ENCODE data around the gene KLHL30.
"Not testable (repeated sequence)": the region's sequence is repeated elsewhere in the genome, so short reads cannot be mapped to it uniquely, and the experiment has no call there.

The KLHL30 gene

GRCh38 chr2:238163481-238164198 is 25.2 kb downstream of the KLHL30 start:
- no peak for DNase-seq (ENCODE audit: low spot score)

DNA sequence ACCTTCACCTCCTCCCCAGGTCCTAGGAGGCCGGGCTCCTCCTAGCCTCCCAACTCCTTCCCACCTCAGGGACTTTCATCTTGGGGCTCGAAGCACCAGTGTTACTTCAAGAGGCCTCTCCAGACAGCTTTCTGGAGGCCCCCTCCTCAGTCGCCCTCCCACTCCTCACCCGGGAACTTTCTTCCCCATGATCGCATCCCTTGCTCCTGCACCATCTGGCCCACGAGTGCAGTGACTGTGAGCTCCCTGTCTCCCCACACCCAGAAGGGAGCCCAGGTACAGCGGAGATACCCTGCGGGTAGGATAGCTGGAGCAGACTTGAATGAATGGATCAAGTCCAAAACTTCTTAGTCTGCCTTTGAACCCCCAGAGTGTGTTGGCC is 26.4 kb downstream of the KLHL30 start:
- DNase-seq (ENCODE audit: low spot score) = no peak

- no peak for DNase-seq (ENCODE audit: low spot score)
Measured at GRCh38 chr2:238165288-238165921, 26.9 kb downstream of the KLHL30 start.

- no peak for DNase-seq (ENCODE audit: low spot score)
Measured at GRCh38 chr2:238166391-238167343, 28.2 kb downstream of the KLHL30 start.

DNA sequence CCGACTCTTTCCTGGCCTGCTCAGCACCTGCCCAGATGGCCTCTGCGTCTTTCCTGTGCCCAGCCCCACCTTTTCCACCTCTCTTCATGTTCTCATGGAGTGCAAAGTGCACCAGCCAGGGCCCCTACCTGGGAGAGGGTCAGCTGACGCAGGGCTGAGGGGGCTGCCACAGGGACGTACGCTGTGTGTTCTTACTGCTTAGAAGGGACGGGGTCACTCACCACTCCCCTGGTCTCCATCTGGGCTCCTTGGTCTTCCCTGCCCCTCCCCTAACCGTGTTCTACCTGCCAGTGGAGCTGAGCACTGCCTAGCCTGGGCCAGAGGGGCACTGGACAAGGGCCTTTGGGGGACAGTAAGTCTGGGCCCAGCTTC is 28.9 kb downstream of the KLHL30 start:
- DNase-seq (ENCODE audit: low spot score) = no peak

- DNase-seq (ENCODE audit: low spot score) = no peak
Measured at GRCh38 chr2:238167761-238168160, 29.3 kb downstream of the KLHL30 start.

DNA sequence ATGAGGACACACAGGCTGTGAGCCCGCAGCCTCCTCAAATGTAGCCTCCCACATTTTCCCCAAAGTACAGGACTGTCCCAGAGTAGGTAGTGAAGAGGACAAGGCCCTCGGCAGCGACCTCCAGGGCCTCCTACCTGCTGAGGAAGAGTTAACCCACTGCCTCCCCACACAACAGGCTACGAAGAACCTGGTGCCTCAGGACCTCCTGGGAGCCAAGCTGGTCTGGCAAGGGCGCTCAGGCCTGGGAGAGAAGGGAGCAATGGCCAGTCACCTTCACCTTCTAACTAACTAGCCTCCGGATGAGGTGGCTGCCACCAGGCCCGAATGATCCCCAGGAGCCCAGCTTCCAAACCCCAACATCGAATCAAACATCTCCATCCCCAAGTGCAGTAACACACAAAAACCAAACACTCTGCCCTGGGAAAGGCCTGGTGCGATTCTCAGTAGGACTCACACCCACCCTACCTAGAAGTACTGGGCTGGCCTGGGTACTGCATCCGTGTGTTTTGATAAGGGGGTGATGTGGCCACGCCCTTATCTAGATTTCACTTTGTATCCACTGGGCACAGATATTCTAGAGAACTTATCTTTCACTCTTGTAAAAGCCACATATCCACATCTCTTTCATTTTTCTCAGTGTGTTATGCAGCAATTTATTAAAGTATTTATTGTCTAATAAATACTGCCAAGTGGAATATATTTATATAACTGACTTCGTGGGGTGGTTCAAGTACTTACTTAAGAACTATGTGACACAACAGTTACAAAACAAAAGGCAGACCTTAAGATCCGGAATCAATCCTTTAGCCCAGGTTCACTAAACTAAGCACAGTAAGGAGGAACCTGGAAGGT is 30.0 kb downstream of the KLHL30 start:
- DNase-seq (ENCODE audit: low spot score) = no peak

DNA sequence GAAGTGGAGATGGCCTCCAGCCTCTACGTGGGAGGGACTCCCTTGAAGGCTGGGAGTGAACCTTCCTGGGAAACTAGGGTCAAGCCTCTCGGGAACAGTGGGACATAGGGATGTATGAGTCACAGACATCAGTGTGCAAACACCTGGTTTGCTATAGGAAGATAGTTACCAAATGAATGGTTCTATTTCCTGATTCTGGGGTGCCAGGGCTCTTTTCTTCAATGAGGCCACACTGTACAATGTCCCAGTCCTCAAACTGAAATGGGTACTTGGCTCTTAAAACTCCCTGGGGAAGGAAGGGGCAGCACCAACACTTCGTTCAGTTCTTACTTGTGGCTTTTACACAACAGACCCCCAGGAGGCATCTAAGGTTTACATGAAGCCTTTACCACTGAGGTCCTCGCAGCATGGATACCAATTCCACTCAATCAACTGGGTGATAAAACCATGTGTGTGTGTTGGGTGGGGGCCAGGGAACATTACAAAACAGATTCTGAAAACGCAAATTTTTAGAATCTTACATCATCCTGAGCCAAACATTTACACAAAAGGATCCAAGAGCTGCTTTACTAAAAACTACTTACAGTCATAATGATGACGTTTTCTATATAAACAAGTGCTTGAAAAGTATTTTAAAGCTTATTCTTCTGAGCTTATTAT is 30.7 kb downstream of the KLHL30 start:
- no peak for DNase-seq (ENCODE audit: low spot score)

GRCh38 chr2:238169708-238170251 is 31.3 kb downstream of the KLHL30 start:
- peak; percentile 95 for DNase-seq (ENCODE audit: low spot score)

DNA sequence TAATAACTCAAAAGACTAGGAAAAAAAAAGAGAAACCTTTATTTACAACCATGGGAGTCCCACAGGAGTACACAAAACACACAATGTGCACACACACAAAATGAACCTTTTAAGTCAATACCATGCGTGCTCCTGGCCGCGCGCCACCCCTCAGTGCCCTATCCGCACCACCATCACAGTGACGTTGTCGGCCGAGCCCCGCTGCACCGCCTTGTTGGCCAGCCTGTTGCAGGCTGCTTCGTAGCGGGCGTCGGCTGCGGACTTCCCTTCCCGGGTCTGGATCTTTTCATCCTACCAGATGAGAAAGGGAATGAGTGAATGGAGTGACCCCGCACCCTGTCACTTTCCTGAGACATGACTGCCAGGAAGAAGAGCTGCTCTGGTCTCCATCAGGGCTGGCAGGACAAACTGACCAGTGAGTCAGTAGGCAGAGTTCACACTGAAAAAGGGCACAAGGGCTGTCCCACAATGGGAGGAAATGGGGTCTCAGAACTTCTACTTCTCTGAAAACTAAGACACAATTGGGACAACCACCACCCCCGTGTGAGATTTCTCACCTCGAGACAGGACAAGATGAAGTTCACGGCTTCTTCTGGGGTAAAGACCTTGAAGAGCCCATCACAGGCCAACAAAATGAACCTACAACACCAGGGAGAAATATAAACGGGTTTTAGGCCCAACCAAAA is 32.1 kb downstream of the KLHL30 start:
- peak; percentile 38 for DNase-seq (ENCODE audit: low spot score)

- DNase-seq (ENCODE audit: low spot score) = not testable (repeated sequence)
Measured at GRCh38 chr2:238171072-238171431, 32.6 kb downstream of the KLHL30 start.

GRCh38 chr2:238171575-238172187 is 33.2 kb downstream of the KLHL30 start:
- DNase-seq (ENCODE audit: low spot score) = no peak

DNA sequence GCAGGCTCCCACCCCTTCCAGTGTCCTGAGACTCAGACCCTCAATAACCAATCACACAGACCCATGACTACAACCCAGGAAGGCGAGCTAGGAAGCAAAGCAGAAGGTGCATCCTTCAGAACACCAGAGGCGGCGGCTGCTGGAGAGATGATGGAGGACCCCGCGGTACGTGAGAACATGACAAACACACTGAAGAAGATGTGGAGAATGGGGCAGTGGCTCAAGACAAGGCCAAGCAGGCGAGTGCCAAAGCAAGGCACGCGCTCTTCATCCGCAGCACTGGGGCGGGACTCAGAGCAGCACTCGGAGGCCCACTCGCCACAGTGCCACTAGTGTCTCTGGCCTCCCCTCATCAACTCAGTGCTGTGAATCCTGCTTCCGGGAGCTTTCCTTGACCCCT is 34.0 kb downstream of the KLHL30 start:
- no peak for DNase-seq (ENCODE audit: low spot score)

- DNase-seq (ENCODE audit: low spot score) = no peak
Measured at GRCh38 chr2:238173692-238174091, 35.2 kb downstream of the KLHL30 start.

DNA sequence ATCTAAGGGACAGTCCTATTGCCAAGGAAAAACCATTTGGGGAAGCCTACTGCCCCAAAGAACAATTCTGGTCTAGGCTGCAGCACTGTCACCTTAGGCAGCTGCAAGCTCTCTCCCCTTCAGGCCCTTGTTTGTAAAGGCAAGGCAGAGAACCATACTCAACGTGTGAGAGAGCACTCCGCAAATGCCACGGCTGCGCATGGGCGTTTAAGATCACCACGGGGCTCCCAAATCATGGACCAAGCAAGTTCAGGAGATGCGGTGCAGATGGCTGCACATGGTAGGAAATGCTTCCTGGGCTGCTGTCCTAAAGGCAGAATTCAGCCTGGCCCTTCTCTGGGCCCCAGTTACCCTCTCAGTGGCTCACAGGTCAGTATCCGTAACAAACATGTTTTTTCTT is 35.8 kb downstream of the KLHL30 start:
- DNase-seq (ENCODE audit: low spot score) = no peak

DNA sequence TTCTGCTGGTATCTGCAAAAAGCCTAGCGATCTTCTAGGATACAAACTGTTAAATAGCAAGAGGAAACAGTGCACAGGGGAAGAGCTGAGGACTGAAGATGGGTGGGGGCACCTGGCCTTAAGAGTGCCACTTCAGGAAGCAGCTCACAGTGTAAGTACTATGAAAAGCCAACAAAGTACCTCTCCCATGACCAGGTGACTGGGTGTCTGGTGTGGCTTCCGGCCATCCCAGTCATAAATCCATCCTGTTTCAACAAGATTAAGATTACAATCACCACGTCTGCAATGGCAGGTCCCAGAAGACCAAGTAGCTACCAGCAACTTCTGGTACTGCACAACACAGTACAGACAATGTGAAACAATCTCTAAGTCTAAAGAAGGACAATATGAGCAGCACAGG is 36.2 kb downstream of the KLHL30 start:
- no peak for DNase-seq (ENCODE audit: low spot score)

DNA sequence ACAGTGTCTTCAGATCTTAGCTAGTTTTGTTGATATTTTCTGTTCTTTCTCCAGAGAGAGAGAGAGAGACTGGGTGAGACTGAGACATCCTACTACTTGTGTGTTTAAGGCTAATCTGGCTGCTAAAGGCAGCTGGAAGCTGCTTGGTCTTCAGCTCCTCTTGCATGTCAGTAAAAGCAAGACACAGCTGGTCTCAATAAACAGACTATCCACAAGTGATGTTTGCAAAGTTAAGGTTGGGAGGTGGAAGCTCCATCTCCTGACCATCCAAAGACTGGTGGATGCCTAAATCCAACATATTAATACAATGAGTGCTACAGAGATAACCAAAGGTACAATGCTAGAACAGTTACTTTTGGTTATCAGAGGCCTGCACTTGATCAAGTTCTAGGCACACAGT is 38.1 kb downstream of the KLHL30 start:
- no peak for DNase-seq (ENCODE audit: low spot score)

DNA sequence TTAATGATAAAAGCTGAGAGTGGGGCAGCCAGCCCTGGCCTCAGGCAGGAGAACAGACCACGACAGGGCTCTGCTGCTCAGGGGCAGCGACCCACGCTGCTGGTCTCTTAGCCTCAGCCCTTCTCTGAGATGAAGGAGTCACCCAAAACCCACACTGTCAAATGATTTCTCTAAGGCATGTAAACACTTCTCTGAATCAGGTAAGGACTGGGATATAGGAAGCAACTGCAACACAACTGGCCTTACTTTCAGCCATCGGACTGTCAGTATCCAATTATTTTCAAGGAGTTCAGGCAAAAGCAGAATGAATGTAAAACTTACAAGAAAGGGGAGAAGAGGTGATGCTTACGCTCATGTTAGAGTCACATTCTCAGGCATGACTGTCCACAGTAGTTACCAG is 42.1 kb downstream of the KLHL30 start:
- no peak for DNase-seq (ENCODE audit: low spot score)

DNA sequence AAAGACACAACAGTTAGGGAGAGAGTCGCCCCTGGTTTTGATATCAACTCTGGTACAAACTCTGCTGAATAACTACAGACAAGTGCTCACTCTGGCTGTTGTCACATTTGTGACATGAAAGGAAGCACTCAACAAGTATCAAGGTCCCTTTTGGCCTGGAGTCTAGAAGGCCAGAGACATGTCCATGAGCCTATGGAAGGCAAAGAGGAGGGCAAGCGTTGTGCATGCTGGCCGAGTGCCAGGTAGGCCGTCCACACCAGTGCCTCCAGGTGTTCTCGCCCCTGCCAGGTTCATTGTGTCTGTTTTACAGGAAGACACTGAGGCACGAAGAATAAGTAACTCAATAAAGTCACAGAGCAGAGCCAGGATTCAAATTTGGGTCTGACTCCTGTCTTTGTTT is 43.9 kb downstream of the KLHL30 start:
- no peak for DNase-seq (ENCODE audit: low spot score)

DNA sequence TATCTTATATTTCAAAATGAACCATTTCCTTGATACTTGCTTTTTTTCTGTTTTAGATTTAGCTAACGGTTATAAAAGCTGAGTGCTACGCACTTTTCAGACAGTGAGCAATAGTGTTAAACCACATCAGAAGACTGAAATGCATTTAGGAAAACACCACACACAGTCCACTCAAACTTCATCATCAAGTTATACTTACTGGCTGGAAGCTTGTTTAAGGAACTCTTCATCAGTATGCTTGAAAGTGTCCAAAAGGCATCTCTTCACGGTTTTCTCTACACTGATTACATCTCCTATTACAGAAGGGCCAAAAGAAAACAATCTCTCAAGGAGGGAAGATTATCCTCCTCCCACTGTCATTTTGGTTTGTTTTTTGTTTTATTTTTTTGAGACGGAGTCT is 45.4 kb downstream of the KLHL30 start:
- no peak for DNase-seq (ENCODE audit: low spot score)
